ENCODE data around the gene CYBRD1.

- TF ChIP-seq CTCF (IDR thresholded peaks at IDR 0.05) (no peak), EZH2 (IDR thresholded peaks at IDR 0.05; ENCODE audit: borderline replicate concordance, insufficient read depth, low read depth, low read length, poor library complexity, severe bottlenecking) (no peak)
Measured at GRCh38 chr2:171522788-171523087, 464 bp downstream of the CYBRD1 start.
